PC-9 (cell line): Measurements from ENCODE around the gene FAM174B. TPM values are rescaled to one million over a fixed set of nuclear protein-coding genes. Genes with fewer than 3 reads are reported as not detected.

Source experiments
- BruUV-seq: library from RNA; stranded (reverse); fragments of 400-500 nt; replicated peaks from 2 replicates; lab custom pipeline; 2021; lab: Mats Ljungman, UMichigan
- CTCF ChIA-PET: fragments of 300-600 bp; sonication (Branson Sonifier 250); formaldehyde crosslinking; loops from one replicate; lab custom pipeline; 2022; ENCODE audit warnings: antibody characterized with exemption; lab: Charles Lee
- POLR2A ChIA-PET: fragments of 300-600 bp; sonication (Branson Sonifier 250); formaldehyde crosslinking; loops from one replicate; lab custom pipeline; 2022; ENCODE audit warnings: antibody characterized with exemption; ENCODE audit not compliant: unreplicated experiment; lab: Charles Lee
- DNase-seq, 2 experiments: peaks; one replicate each; pipeline versions ENCODE4 v3.0.0 to v3.0.0-alpha.2; 2015 to 2022; ENCODE audit warnings: mixed read lengths in 1 of 2
- H2AFZ ChIP-seq: fragments of 200-600 bp; sonication (generic); 2 replicates; pipeline ENCODE4 v1.8.1; 2017; ENCODE audit warnings: antibody characterized with exemption
- H3F3A ChIP-seq: fragments of 200-600 bp; sonication (generic); 2 replicates; pipeline ENCODE4 v1.8.1; 2017; ENCODE audit warnings: antibody characterized with exemption, mild to moderate bottlenecking, low read depth; ENCODE audit not compliant: insufficient read depth
- H3K27ac ChIP-seq: fragments of 200-600 bp; sonication (generic); 2 replicates; pipeline ENCODE4 v1.6.1; 2016; ENCODE audit warnings: mixed run types
- H3K27me3 ChIP-seq: fragments of 200-600 bp; sonication (generic); 2 replicates; pipeline ENCODE4 v1.6.1; 2016; ENCODE audit warnings: low read depth, mixed run types; ENCODE audit not compliant: insufficient read depth
- H3K36me3 ChIP-seq: fragments of 200-600 bp; sonication (generic); 2 replicates; pipeline ENCODE4 v1.6.1; 2016; ENCODE audit warnings: low read depth, mixed run types
- H3K4me1 ChIP-seq: fragments of 200-600 bp; sonication (generic); replicated peaks from 2 replicates; pipeline ENCODE4 v1.6.1; 2016; ENCODE audit warnings: mixed run types; ENCODE audit not compliant: insufficient read depth
- H3K4me2 ChIP-seq: fragments of 200-600 bp; sonication (generic); 2 replicates; pipeline ENCODE4 v1.6.1; 2017; ENCODE audit warnings: mixed run types
- H3K4me3 ChIP-seq: fragments of 200-600 bp; sonication (generic); 2 replicates; pipeline ENCODE4 v1.6.1; 2016; ENCODE audit warnings: mixed run types
- H3K79me2 ChIP-seq: fragments of 200-600 bp; sonication (generic); 2 replicates; pipeline ENCODE4 v1.6.1; 2017; ENCODE audit warnings: low read depth, mixed run types
- H3K9me2 ChIP-seq: fragments of 200-600 bp; sonication (generic); 2 replicates; pipeline ENCODE4 v1.8.1; 2017; ENCODE audit warnings: mild to moderate bottlenecking; ENCODE audit not compliant: insufficient read depth
- H3K9me3 ChIP-seq: fragments of 200-600 bp; sonication (generic); 2 replicates; pipeline ENCODE4 v1.8.1; 2016; ENCODE audit warnings: low read depth; ENCODE audit not compliant: insufficient read depth
- H4K20me1 ChIP-seq: fragments of 200-600 bp; sonication (generic); 2 replicates; pipeline ENCODE4 v1.8.1; 2017; ENCODE audit not compliant: insufficient read depth
- EZH2 ChIP-seq: fragments of 200-600 bp; sonication (generic); IDR thresholded peaks from 2 replicates; pipeline ENCODE4 v1.8.0; 2017; ENCODE audit warnings: antibody characterized with exemption, low read depth
- intact Hi-C: fragments of 100-400 bp; cut with micrococcal nuclease; formaldehyde crosslinking; loops from one replicate; pipeline ENCODE4 v1.10.0; 2022; ENCODE audit not compliant: unreplicated experiment
- total RNA-seq: library from RNA; stranded (reverse); gene quantifications from 2 replicates; pipeline ENCODE4 v1.2.3, GENCODE V29; 2021
- TF ChIP-seq, protein P1 (sequence below): fragments of 200-600 bp; sonication (generic); conservative IDR thresholded peaks from 2 replicates; pipeline ENCODE4 v1.6.1; 2017; ENCODE audit warnings: mixed run types, antibody characterized with exemption, mild to moderate bottlenecking, moderate library complexity

The FAM174B gene
- total RNA-seq, 1 experiment from 2014 or later = 90.3 TPM

- Histone ChIP-seq H3K4me3 (no peak overlapping the region), H3K27ac (no peak overlapping the region), H3K4me1 (no peaks in the 10 kb centered on the region), H3K4me2 (no peak overlapping the region), H3K9me3 (no peaks in the 10 kb centered on the region), H3K9me2 (no peaks in the 10 kb centered on the region), H3K27me3 (no peaks in the 10 kb centered on the region), H4K20me1 (no peaks in the 10 kb centered on the region), H3K36me3 (no peaks in the 10 kb centered on the region), H2AFZ (no peak overlapping the region), H3F3A (no peaks in the 10 kb centered on the region), H3K79me2 (no peaks in the 10 kb centered on the region)
- no peak for TF ChIP-seq EZH2
- TF ChIP-seq, protein P1, sequence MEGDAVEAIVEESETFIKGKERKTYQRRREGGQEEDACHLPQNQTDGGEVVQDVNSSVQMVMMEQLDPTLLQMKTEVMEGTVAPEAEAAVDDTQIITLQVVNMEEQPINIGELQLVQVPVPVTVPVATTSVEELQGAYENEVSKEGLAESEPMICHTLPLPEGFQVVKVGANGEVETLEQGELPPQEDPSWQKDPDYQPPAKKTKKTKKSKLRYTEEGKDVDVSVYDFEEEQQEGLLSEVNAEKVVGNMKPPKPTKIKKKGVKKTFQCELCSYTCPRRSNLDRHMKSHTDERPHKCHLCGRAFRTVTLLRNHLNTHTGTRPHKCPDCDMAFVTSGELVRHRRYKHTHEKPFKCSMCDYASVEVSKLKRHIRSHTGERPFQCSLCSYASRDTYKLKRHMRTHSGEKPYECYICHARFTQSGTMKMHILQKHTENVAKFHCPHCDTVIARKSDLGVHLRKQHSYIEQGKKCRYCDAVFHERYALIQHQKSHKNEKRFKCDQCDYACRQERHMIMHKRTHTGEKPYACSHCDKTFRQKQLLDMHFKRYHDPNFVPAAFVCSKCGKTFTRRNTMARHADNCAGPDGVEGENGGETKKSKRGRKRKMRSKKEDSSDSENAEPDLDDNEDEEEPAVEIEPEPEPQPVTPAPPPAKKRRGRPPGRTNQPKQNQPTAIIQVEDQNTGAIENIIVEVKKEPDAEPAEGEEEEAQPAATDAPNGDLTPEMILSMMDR = no peak
- ChIA-PET POLR2A (no interaction called here), CTCF (no interaction called here)
- no TSS peak for BruUV-seq
- DNase-seq = no peak
- intact Hi-C loops = no loop called here
Observed at GRCh38 chr15:92580521-92580920, 75.1 kb downstream of the FAM174B start.

DNA sequence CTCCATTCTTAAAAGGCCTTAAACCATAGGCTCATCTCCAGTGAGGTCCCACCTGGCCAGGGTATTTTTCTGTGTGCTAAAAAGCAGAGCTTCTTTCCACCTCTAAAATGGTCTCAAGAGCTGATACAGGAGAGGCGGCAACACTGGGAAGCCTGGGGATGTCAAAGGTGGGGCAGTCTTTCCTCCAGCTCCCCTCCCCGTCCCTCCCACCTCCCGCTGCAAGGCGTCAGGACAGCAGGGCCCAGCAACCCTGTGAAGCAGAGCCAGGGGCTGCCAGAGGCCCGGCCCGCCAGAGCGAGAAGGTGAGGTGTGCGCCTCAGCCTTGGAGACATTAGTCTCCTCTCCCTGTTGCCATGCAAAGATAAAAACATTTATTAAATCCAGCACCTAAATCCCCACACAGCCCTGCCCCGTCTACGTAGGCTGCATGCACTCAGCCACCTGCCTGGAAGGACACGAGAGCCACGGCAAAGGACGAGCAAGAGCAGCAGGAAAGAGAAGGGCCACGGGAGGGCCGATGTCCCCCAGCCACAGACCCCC is 75.6 kb downstream of the FAM174B start:
- Histone ChIP-seq H3K27me3 (no peaks in the 10 kb centered on the region), H3K9me2 (no peaks in the 10 kb centered on the region), H2AFZ (no peak overlapping the region), H3K36me3 (no peaks in the 10 kb centered on the region), H3K4me3 (no peak overlapping the region), H3F3A (no peaks in the 10 kb centered on the region), H3K9me3 (no peaks in the 10 kb centered on the region), H3K4me2 (no peak overlapping the region), H3K4me1 (no peaks in the 10 kb centered on the region), H3K27ac (no peak overlapping the region), H4K20me1 (no peaks in the 10 kb centered on the region), H3K79me2 (no peaks in the 10 kb centered on the region)
- no peak for DNase-seq
- POLR2A ChIA-PET = no interaction called here
- CTCF ChIA-PET = no interaction called here
- TF ChIP-seq, protein P1 = no peak
- TF ChIP-seq EZH2 = no peak
- BruUV-seq = no TSS peak
- intact Hi-C loops = no loop called here

DNA sequence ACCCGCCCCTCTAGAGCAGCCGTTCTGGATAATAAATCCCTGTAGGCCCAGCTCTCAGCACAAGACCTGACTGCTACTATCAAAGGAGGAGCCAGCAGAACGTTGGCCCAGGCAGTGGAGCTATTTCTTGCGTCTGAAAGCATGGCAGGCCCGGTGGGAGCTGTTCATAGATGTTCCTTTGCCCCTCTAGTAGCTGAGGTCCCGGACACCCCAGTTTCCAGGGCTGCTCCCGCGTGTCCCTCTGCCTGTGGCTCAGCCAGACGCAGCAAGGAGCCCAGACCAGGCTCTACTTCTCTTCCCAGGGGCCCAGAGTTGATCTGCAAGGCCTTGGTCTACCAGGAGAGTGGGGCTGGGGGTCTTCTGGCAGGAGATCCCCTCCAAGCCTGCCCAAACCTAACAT is 76.1 kb downstream of the FAM174B start:
- H3K9me2 ChIP-seq = no peaks in the 10 kb centered on the region
- no peaks in the 10 kb centered on the region for H4K20me1 ChIP-seq
- no peak for TF ChIP-seq EZH2
- TF ChIP-seq, protein P1 = no peak
- no peak for DNase-seq
- H3K27me3 ChIP-seq = no peaks in the 10 kb centered on the region
- no peak overlapping the region for H2AFZ ChIP-seq
- H3K9me3 ChIP-seq = no peaks in the 10 kb centered on the region
- no peak overlapping the region for H3K4me3 ChIP-seq
- no TSS peak for BruUV-seq
- intact Hi-C loops = no loop called here
- ChIA-PET POLR2A (no interaction called here), CTCF (no interaction called here)
- no peak overlapping the region for H3K27ac ChIP-seq
- H3F3A ChIP-seq = no peaks in the 10 kb centered on the region
- H3K4me1 ChIP-seq = no peaks in the 10 kb centered on the region
- H3K4me2 ChIP-seq = no peak overlapping the region
- no peaks in the 10 kb centered on the region for H3K79me2 ChIP-seq
- no peaks in the 10 kb centered on the region for H3K36me3 ChIP-seq
